ENCODE results near the gene CDH4. TPM values are rescaled to one million over a fixed set of nuclear protein-coding genes. Genes with fewer than 3 reads are reported as not detected.

CDH4 gene
- total and polyA plus RNA-seq, 2 donors (not counting 3 experiments of a cell fraction or from before 2014, with no cell fraction given) = 0.17 to 0.51 TPM

- no peak overlapping the region for H3K9ac ChIP-seq (replicated peaks; ENCODE audit: extremely low read depth, insufficient read depth, low read length)
- H3K27ac ChIP-seq (ENCODE audit: insufficient read depth, low read depth, low read length) = no peak overlapping the region
- no peak overlapping the region for H3K4me3 ChIP-seq (replicated peaks in 1 of 3; ENCODE audit: insufficient read depth in 1 of 3, low read depth in 1 of 3, low read length in 3 of 3)
- H4K20me1 ChIP-seq (replicated peaks; ENCODE audit: control insufficient read depth, extremely low read depth, insufficient read depth, low read length) = no peaks in the 10 kb centered on the region
- no peak for TF ChIP-seq MAX (IDR thresholded peaks at IDR 0.05; ENCODE audit: insufficient read depth, insufficient read length)
- TF ChIP-seq POLR2A (IDR thresholded peaks at IDR 0.05; ENCODE audit: low read depth, low read length) = no peak
- dilution Hi-C loops (cut with MboI; ENCODE audit: extremely low pct_ligation_motif_present, low sequenced_read_pairs) = no loop called here
- no peak overlapping the region for H2AFZ ChIP-seq (ENCODE audit: low read depth, low read length)
- ChIA-PET CTCF (no interaction called here), POLR2A (no interaction called here)
- no peaks in the 10 kb centered on the region for H3K79me2 ChIP-seq (ENCODE audit: control insufficient read depth, insufficient read depth, low read length)
- DNase-seq (ENCODE audit: low read depth, low spot score) (no peak), FAIRE-seq (no peak)
- H3K4me1 ChIP-seq (ENCODE audit: control insufficient read depth, extremely low read depth, insufficient read depth, low read length) = no peaks in the 10 kb centered on the region
- BruUV-seq (replicated peaks) = no TSS peak
- intact Hi-C loops (cut with micrococcal nuclease) = no loop called here
- H3K9me1 ChIP-seq (replicated peaks; ENCODE audit: control insufficient read depth, extremely low read depth, insufficient read depth, low read length) = no peaks in the 10 kb centered on the region
- H3K9me3 ChIP-seq (replicated peaks; ENCODE audit: control insufficient read depth, insufficient read depth, low read length) = peaks cover 14% of the 10 kb centered on the region
- H3K27me3 ChIP-seq (ENCODE audit: control insufficient read depth in 2 of 2, insufficient read depth in 2 of 2, low read length in 2 of 2) = no peaks in the 10 kb centered on the region
- H3K4me2 ChIP-seq (ENCODE audit: insufficient read depth, low read length) = no peak overlapping the region
- H3K36me3 ChIP-seq (ENCODE audit: control insufficient read depth in 2 of 2, extremely low read depth in 1 of 2, insufficient read depth in 2 of 2, low read length in 2 of 2) = no peaks in the 10 kb centered on the region
Observed at GRCh38 chr20:61341605-61342004, 89.5 kb downstream of the CDH4 start.

GRCh38 chr20:61343934-61344333, 91.9 kb downstream of the CDH4 start:
- TF ChIP-seq FOS (IDR thresholded peaks at IDR 0.05; ENCODE audit: borderline replicate concordance, insufficient read depth, low read length) (no peak), CTCF (IDR thresholded peaks at IDR 0.05; ENCODE audit: extremely low read depth in 1 of 2, insufficient read depth in 1 of 2, low read depth in 1 of 2, low read length in 2 of 2) (no peak), JUN (IDR thresholded peaks at IDR 0.05; ENCODE audit: borderline replicate concordance, insufficient read depth, insufficient read length, low read depth) (no peak), POLR2AphosphoS5 (IDR thresholded peaks at IDR 0.05; ENCODE audit: insufficient read depth, low read depth, low read length) (no peak), MAX (IDR thresholded peaks at IDR 0.05; ENCODE audit: insufficient read depth, insufficient read length) (no peak), MYC (IDR thresholded peaks at IDR 0.05; ENCODE audit: low read depth, low read length) (no peak), EZH2 (IDR thresholded peaks at IDR 0.05; ENCODE audit: borderline replicate concordance, low read depth, low read length, severe bottlenecking) (no peak), GATA2 (IDR thresholded peaks at IDR 0.05; ENCODE audit: insufficient read depth, insufficient read length, low read depth, low read length) (no peak), POLR2A (IDR thresholded peaks at IDR 0.05; ENCODE audit: low read depth, low read length) (no peak)
- Histone ChIP-seq H3K36me3 (ENCODE audit: control insufficient read depth in 2 of 2, extremely low read depth in 1 of 2, insufficient read depth in 2 of 2, low read length in 2 of 2) (no peaks in the 10 kb centered on the region), H3K9me1 (replicated peaks; ENCODE audit: control insufficient read depth, extremely low read depth, insufficient read depth, low read length) (no peaks in the 10 kb centered on the region), H3K27me3 (ENCODE audit: control insufficient read depth in 2 of 2, insufficient read depth in 2 of 2, low read length in 2 of 2) (no peaks in the 10 kb centered on the region), H2AFZ (ENCODE audit: low read depth, low read length) (no peak overlapping the region), H3K9ac (replicated peaks; ENCODE audit: extremely low read depth, insufficient read depth, low read length) (no peak overlapping the region), H3K9me3 (replicated peaks; ENCODE audit: control insufficient read depth, insufficient read depth, low read length) (peaks cover 13% of the 10 kb centered on the region), H3K4me1 (ENCODE audit: control insufficient read depth, extremely low read depth, insufficient read depth, low read length) (no peaks in the 10 kb centered on the region), H4K20me1 (replicated peaks; ENCODE audit: control insufficient read depth, extremely low read depth, insufficient read depth, low read length) (no peaks in the 10 kb centered on the region), H3K4me2 (ENCODE audit: insufficient read depth, low read length) (no peak overlapping the region), H3K4me3 (replicated peaks in 1 of 3; ENCODE audit: insufficient read depth in 1 of 3, low read depth in 1 of 3, low read length in 3 of 3) (no peak overlapping the region), H3K79me2 (ENCODE audit: control insufficient read depth, insufficient read depth, low read length) (no peaks in the 10 kb centered on the region), H3K27ac (ENCODE audit: insufficient read depth, low read depth, low read length) (no peak overlapping the region)
- CTCF ChIA-PET = no interaction called here
- intact Hi-C loops (cut with micrococcal nuclease) = no loop called here
- no peak for FAIRE-seq
- DNase-seq (ENCODE audit: low read depth, low spot score) = no peak
- dilution Hi-C loops (cut with MboI; ENCODE audit: extremely low pct_ligation_motif_present, low sequenced_read_pairs) = no loop called here
- POLR2A ChIA-PET = no interaction called here
- no TSS peak for BruUV-seq (replicated peaks)

All from endothelial cell of umbilical vein (primary cell).